ENCODE data around the gene MYO9A. TPM values are rescaled to one million over a fixed set of nuclear protein-coding genes. Genes with fewer than 3 reads are reported as not detected.

Gene MYO9A
- total and polyA plus RNA-seq, 2 experiments from 2014 or later = 22.8 to 32.0 TPM

DNA sequence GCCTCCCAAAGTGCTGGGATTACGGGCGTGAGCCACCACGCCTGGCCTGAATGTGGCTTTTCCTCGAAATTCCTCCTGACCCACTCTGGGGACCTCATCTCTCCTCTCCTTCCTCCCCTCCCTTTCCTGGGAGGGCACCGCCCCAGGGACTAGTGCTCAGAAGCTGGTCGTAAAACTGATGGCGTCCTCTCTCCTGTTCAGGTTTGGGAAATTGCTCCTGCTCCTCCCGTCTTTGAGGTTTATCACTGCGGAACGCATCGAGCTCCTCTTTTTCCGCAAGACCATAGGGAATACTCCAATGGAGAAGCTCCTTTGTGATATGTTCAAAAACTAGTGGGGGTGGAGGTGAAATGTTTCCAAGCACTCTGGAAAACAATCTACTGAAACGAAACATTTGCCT lies 300.6 kb downstream of the MYO9A start:
- Histone ChIP-seq H3K4me3 (no peak overlapping the region), H3K27ac (no peak overlapping the region), H3K36me3 (no peaks in the 10 kb centered on the region), H3K4me1 (ENCODE audit: low read depth) (no peaks in the 10 kb centered on the region), H3K27me3 (no peaks in the 10 kb centered on the region), H3K9me3 (ENCODE audit: low read depth) (no peaks in the 10 kb centered on the region)
- TF ChIP-seq, protein P1, sequence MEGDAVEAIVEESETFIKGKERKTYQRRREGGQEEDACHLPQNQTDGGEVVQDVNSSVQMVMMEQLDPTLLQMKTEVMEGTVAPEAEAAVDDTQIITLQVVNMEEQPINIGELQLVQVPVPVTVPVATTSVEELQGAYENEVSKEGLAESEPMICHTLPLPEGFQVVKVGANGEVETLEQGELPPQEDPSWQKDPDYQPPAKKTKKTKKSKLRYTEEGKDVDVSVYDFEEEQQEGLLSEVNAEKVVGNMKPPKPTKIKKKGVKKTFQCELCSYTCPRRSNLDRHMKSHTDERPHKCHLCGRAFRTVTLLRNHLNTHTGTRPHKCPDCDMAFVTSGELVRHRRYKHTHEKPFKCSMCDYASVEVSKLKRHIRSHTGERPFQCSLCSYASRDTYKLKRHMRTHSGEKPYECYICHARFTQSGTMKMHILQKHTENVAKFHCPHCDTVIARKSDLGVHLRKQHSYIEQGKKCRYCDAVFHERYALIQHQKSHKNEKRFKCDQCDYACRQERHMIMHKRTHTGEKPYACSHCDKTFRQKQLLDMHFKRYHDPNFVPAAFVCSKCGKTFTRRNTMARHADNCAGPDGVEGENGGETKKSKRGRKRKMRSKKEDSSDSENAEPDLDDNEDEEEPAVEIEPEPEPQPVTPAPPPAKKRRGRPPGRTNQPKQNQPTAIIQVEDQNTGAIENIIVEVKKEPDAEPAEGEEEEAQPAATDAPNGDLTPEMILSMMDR (IDR thresholded peaks at IDR 0.05; ENCODE audit: low read depth, low read length) = no peak
- DNase-seq (ENCODE audit: low read depth in 1 of 2, low spot score in 1 of 2) = no peak

DNA sequence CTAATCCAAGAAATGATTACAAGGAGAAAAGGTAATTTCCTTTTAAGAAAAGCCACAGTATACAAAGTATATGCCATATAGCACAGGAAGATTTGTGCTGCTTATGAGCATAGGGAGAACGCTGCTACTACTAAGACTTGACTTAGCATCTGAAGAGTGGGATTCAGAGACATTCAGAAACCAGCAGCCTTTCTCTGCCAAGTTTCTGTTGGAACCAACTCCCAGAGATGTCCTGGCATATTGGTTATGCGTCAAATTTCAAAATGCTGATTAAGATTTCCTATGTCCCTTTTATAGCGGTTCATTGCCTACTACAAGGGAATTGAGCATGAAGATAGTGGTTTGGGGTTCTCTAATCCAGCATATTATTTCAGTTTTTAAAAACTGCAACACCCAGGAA lies 302.6 kb downstream of the MYO9A start:
- TF ChIP-seq, protein P1 (IDR thresholded peaks at IDR 0.05; ENCODE audit: low read depth, low read length) = no peak
- no peaks in the 10 kb centered on the region for H3K27me3 ChIP-seq
- H3K36me3 ChIP-seq = no peaks in the 10 kb centered on the region
- H3K4me3 ChIP-seq = no peak overlapping the region
- no peak for DNase-seq (ENCODE audit: low read depth in 1 of 2, low spot score in 1 of 2)
- H3K9me3 ChIP-seq (ENCODE audit: low read depth) = no peaks in the 10 kb centered on the region
- H3K27ac ChIP-seq = no peak overlapping the region
- no peaks in the 10 kb centered on the region for H3K4me1 ChIP-seq (ENCODE audit: low read depth)

DNA sequence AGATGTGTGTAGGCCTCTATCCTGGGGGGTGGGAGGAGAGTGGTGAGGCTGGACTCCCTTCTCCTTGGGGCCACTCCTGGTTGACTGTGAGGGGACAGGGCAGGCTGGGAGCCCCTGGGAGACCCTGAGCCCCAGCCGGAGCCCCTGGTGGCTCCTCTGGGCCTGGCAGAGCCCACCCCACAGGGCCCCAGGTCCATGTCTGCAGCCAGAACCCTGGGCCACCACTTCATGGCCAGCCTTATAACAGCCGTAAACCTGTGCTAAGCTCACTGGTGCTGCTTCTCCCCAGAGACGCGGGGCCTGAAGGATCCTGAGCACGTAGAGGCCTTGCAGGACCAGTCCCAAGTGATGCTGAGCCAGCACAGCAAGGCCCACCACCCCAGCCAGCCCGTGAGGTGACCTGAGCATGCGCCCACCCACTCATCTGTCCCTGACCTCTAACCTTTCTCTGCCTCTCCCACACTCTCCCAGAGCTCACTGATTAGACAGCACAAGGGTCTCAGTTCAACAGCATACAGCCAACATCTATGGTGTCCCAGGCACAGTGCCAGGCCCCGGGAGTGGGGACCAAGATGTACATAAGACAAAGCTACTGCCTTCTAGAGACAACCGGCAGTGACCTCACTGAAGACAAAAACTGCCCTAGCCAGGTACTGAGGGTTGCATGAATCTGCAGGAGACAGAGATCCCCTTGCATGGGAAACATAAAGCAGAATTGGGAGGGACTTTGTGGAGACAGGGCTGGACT lies 304.1 kb downstream of the MYO9A start:
- Histone ChIP-seq H3K4me3 (no peak overlapping the region), H3K27ac (no peak overlapping the region), H3K36me3 (no peaks in the 10 kb centered on the region), H3K27me3 (no peaks in the 10 kb centered on the region), H3K4me1 (ENCODE audit: low read depth) (peaks cover under 1% of the 10 kb centered on the region), H3K9me3 (ENCODE audit: low read depth) (no peaks in the 10 kb centered on the region)
- TF ChIP-seq, protein P1 (IDR thresholded peaks at IDR 0.05; ENCODE audit: low read depth, low read length) = no peak
- no peak for DNase-seq (ENCODE audit: low read depth in 1 of 2, low spot score in 1 of 2)

DNA sequence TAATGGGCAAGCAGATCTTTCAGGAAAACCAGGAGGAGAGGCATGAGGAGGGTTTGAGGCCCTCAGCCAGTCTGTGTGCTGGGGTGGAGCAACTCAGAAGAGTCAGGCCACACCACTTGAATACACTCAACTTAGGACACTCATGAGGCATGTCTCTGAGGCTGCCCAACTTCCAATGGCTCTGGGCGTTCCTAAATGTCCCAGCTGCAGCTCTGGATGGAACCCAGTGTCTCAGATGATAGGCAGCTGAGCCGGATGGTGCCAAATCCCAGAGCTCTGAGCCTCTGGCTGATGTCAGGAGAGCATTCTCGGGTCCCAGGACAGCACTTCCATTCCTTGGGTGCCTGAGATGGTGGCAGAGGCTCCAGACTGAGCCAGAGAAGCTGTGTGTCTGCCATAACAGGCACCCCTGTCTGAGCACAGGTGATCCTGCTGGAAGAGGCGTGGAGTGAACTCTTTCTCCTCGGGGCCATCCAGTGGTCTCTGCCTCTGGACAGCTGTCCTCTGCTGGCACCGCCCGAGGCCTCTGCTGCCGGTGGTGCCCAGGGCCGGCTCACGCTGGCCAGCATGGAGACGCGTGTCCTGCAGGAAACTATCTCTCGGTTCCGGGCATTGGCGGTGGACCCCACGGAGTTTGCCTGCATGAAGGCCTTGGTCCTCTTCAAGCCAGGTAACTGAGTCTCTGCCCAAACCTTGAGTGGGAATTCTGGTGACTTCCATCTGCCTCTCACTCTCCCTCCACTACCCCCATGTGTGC lies 304.8 kb downstream of the MYO9A start:
- H3K27ac ChIP-seq = no peak overlapping the region
- H3K4me3 ChIP-seq = no peak overlapping the region
- no peak for DNase-seq (ENCODE audit: low read depth in 1 of 2, low spot score in 1 of 2)
- H3K36me3 ChIP-seq = no peaks in the 10 kb centered on the region
- H3K4me1 ChIP-seq (ENCODE audit: low read depth) = peaks cover 5% of the 10 kb centered on the region
- TF ChIP-seq, protein P1 (IDR thresholded peaks at IDR 0.05; ENCODE audit: low read depth, low read length) = no peak
- no peaks in the 10 kb centered on the region for H3K9me3 ChIP-seq (ENCODE audit: low read depth)
- no peaks in the 10 kb centered on the region for H3K27me3 ChIP-seq

DNA sequence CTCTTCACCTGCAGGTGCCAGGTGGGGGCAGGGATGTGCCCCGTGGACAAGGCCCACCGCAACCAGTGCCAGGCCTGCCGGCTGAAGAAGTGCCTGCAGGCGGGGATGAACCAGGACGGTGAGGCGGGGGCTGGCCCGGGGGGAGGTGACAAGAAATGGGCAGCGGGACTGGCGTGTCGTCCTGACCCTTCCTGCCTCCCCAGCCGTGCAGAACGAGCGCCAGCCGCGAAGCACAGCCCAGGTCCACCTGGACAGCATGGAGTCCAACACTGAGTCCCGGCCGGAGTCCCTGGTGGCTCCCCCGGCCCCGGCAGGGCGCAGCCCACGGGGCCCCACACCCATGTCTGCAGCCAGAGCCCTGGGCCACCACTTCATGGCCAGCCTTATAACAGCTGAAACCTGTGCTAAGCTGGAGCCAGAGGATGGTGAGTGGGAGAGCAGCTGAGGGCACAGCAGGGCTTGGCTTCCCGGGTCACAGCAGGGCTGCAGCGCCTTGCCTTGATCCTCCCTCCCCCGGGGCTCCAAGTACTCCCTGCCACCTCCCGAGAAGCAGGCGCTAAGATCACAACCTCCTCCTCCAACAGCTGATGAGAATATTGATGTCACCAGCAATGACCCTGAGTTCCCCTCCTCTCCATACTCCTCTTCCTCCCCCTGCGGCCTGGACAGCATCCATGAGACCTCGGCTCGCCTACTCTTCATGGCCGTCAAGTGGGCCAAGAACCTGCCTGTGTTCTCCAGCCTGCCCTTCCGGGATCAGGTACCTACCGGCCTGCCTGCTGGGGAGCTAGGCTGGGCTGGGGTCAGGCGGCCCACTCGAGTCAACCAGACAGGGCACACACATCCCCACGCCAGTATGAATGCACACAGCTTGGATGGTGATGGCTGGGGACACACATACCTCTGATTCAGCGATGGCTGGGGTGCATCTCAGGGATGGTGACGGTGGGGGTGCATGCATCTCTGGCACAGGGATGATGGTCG lies 305.9 kb downstream of the MYO9A start:
- Histone ChIP-seq H3K27me3 (no peaks in the 10 kb centered on the region), H3K4me1 (ENCODE audit: low read depth) (peaks cover 16% of the 10 kb centered on the region), H3K4me3 (no peak overlapping the region), H3K9me3 (ENCODE audit: low read depth) (no peaks in the 10 kb centered on the region), H3K36me3 (no peaks in the 10 kb centered on the region), H3K27ac (no peak overlapping the region)
- TF ChIP-seq, protein P1 (IDR thresholded peaks at IDR 0.05; ENCODE audit: low read depth, low read length) = no peak
- no peak for DNase-seq (ENCODE audit: low read depth in 1 of 2, low spot score in 1 of 2)

Measured in cardiac muscle cell (in vitro differentiated cells and primary cell).